SHP77 treated with DMSO at 0.1 percent for 48 hours (cell line): ENCODE measurements around the gene NOTCH4.
A peak's percentile ranks its signal among the peaks of the same experiment; 100 is the strongest.

Experiments
- DNase-seq: peaks from one replicate; lab custom pipeline; 2025; lab: John Stamatoyannopoulos, UW

The NOTCH4 gene

GRCh38 chr6:32163559-32164258 is 60.2 kb downstream of the NOTCH4 start:
- DNase-seq, result no peak

- no peak for DNase-seq
Measured at GRCh38 chr6:32158052-32158451, 65.8 kb downstream of the NOTCH4 start.

- no peak for DNase-seq
Measured at GRCh38 chr6:32156891-32157290, 67.0 kb downstream of the NOTCH4 start.

GRCh38 chr6:32154514-32155161 is 69.2 kb downstream of the NOTCH4 start:
- peak; percentile 40 for DNase-seq

- peak; percentile 81 for DNase-seq
Measured at GRCh38 chr6:32153564-32154513, 70.0 kb downstream of the NOTCH4 start, which contains the start of gene PPT2. TSS of gene PPT2 (plus strand) at chr6:32154141. CDS start at chr6:32154595, 454 bp downstream.

GRCh38 chr6:32152769-32153563 is 70.9 kb downstream of the NOTCH4 start:
- DNase-seq, result no peak

- DNase-seq, result no peak
Measured at GRCh38 chr6:32151863-32152768, 71.8 kb downstream of the NOTCH4 start, which contains the start of gene PRRT1. TSS of gene PRRT1 (minus strand) at chr6:32151939. CDS start at chr6:32151827, 112 bp downstream.

GRCh38 chr6:32151181-32151862 is 72.5 kb downstream of the NOTCH4 start:
- no peak for DNase-seq

- no peak for DNase-seq
Measured at GRCh38 chr6:32149932-32150870, 73.7 kb downstream of the NOTCH4 start.

- DNase-seq, result no peak
Measured at GRCh38 chr6:32149092-32149755, 74.6 kb downstream of the NOTCH4 start.

GRCh38 chr6:32148289-32149091 is 75.4 kb downstream of the NOTCH4 start:
- no peak for DNase-seq

- DNase-seq, result no peak
Measured at GRCh38 chr6:32147401-32148132, 76.3 kb downstream of the NOTCH4 start.

GRCh38 chr6:32146687-32147086 is 77.2 kb downstream of the NOTCH4 start:
- DNase-seq, result no peak

- no peak for DNase-seq
Measured at GRCh38 chr6:32146287-32146686, 77.6 kb downstream of the NOTCH4 start.
